KMS-11 (cell line): ENCODE measurements around the gene UBE4B.
A peak's percentile ranks its signal among the peaks of the same experiment; 100 is the strongest.

Source experiments
- H2AFZ ChIP-seq: fragments of 200-600 bp; sonication (generic); 2 replicates; pipeline ENCODE4 v1.6.1; 2016; ENCODE audit warnings: antibody characterized with exemption, mixed run types, low read depth
- H3K27ac ChIP-seq: fragments of 200-600 bp; sonication (generic); 2 replicates; pipeline ENCODE4 v1.6.1; 2016; ENCODE audit warnings: mild to moderate bottlenecking, mixed run types
- H3K27me3 ChIP-seq: fragments of 200-600 bp; sonication (generic); 2 replicates; pipeline ENCODE4 v1.6.1; 2017; ENCODE audit warnings: mild to moderate bottlenecking, low read depth, mixed run types, moderate library complexity; ENCODE audit not compliant: insufficient read depth
- H3K36me3 ChIP-seq: fragments of 200-600 bp; sonication (generic); 2 replicates; pipeline ENCODE4 v1.6.1; 2017; ENCODE audit warnings: mild to moderate bottlenecking, mixed run types; ENCODE audit not compliant: insufficient read depth
- H3K4me1 ChIP-seq: fragments of 200-600 bp; sonication (generic); 2 replicates; pipeline ENCODE4 v1.6.1; 2016; ENCODE audit warnings: mild to moderate bottlenecking, low read depth, mixed run types; ENCODE audit not compliant: poor library complexity, severe bottlenecking
- H3K4me2 ChIP-seq: fragments of 200-600 bp; sonication (generic); 2 replicates; pipeline ENCODE4 v1.7.0; 2016; ENCODE audit warnings: mild to moderate bottlenecking, mixed run types
- H3K4me3 ChIP-seq: fragments of 200-600 bp; sonication (generic); IDR thresholded peaks from 2 replicates; pipeline ENCODE4 v1.6.1; 2017; ENCODE audit warnings: low read depth, low read length, mixed read lengths; ENCODE audit not compliant: insufficient read depth
- H3K79me2 ChIP-seq: fragments of 200-600 bp; sonication (generic); 2 replicates; pipeline ENCODE4 v1.6.1; 2016; ENCODE audit warnings: low read depth, mixed run types; ENCODE audit not compliant: insufficient read depth
- H3K9ac ChIP-seq: fragments of 200-600 bp; sonication (generic); 2 replicates; pipeline ENCODE4 v1.6.1; 2016; ENCODE audit warnings: mild to moderate bottlenecking, mixed run types
- H4K20me1 ChIP-seq: fragments of 200-600 bp; sonication (generic); 2 replicates; pipeline ENCODE4 v1.6.1; 2016; ENCODE audit warnings: mild to moderate bottlenecking, mixed run types; ENCODE audit not compliant: insufficient read depth
- TF ChIP-seq, protein P1 (sequence below): fragments of 200-600 bp; sonication (generic); conservative IDR thresholded peaks from 2 replicates; pipeline ENCODE4 v1.6.1; 2017; ENCODE audit warnings: low read depth, mild to moderate bottlenecking, antibody characterized with exemption, low read length, moderate library complexity, mixed read lengths

UBE4B gene

DNA sequence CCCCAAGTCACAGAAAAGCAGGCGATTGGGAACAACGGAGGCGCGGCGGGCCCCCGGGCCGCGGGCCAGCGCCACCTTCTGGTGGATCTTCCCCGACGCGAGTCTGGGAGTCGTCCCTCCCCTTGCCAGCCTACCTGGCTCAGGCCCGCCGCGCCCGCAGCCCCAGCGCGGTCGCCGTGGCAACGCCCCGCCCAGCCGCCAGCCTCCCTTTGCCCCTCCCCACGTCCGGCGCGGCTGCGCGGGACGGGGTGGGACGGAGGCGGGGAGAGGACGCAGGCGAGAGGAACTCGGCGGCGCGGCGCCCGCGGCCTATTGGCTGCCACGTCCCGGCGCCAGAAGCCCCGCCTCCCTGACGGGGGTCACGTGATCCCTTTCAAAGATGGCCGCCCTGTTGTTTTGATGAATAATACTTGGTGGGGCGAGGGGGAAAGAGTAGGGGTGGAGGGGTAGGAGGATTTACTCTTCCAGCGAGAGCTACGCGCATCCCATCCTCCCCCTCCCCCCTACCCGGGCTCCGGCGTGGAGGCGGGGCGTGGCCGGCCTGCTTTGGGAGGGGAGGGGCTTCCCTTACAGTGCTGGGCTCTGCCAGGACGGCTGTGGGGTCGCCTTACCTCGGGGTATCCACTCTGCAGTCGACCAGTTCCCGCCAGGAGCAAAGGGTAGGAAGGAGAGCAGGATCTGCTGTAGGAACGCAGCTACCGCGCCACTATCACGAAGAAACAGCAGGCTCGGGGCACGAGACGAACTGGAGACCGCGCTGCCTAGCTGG is at the start of gene UBE4B:
TSS of gene UBE4B (plus strand) at position 369 of the 769 bp plus-strand sequence. CDS start 713 bp downstream, outside the sequence.
- H2AFZ ChIP-seq: peak within 1 kb of the TSS; percentile 90
- peak within 1 kb of the TSS; percentile 94 for H3K4me2 ChIP-seq
- H3K9ac ChIP-seq: peak within 1 kb of the TSS; percentile 92
- TF ChIP-seq, protein P1, sequence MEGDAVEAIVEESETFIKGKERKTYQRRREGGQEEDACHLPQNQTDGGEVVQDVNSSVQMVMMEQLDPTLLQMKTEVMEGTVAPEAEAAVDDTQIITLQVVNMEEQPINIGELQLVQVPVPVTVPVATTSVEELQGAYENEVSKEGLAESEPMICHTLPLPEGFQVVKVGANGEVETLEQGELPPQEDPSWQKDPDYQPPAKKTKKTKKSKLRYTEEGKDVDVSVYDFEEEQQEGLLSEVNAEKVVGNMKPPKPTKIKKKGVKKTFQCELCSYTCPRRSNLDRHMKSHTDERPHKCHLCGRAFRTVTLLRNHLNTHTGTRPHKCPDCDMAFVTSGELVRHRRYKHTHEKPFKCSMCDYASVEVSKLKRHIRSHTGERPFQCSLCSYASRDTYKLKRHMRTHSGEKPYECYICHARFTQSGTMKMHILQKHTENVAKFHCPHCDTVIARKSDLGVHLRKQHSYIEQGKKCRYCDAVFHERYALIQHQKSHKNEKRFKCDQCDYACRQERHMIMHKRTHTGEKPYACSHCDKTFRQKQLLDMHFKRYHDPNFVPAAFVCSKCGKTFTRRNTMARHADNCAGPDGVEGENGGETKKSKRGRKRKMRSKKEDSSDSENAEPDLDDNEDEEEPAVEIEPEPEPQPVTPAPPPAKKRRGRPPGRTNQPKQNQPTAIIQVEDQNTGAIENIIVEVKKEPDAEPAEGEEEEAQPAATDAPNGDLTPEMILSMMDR: peak; percentile 17; the same call in 1 of the 2 replicates
- H3K79me2 ChIP-seq: peaks cover 48% of the 10 kb centered on the region
- H3K27ac ChIP-seq: peak within 1 kb of the TSS; percentile 92
- H3K4me1 ChIP-seq: peaks cover 49% of the 10 kb centered on the region
- H3K36me3 ChIP-seq: no peaks in the 10 kb centered on the region
- no peaks in the 10 kb centered on the region for H3K27me3 ChIP-seq
- H4K20me1 ChIP-seq: peaks cover 4% of the 10 kb centered on the region; the same call in 1 of the 2 replicates
- H3K4me3 ChIP-seq: peak within 1 kb of the TSS; percentile 98

DNA sequence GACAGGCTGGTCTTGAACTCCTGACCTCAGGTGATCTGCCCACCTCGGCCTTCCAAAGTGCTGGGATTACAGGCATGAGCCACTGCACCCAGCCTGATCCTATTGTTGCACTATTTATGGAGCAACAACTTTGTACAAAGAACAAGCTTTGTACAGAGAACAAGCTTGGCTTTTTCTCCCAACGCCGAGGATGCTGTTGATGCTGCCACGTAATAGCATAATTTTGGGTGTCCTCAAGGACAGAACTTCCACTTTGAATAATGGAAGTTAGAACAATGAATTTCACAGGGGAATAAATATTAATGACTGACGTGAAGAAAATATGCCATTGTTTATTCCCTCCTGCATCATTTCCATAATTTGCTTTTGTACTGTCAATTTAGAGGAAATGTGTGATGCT is 48.5 kb upstream of the UBE4B start:
- no peak overlapping the region for H3K27ac ChIP-seq
- no peak overlapping the region for H3K4me2 ChIP-seq
- no peak overlapping the region for H3K4me3 ChIP-seq
- H3K4me1 ChIP-seq: no peaks in the 10 kb centered on the region
- no peak overlapping the region for H3K9ac ChIP-seq
- H3K27me3 ChIP-seq: no peaks in the 10 kb centered on the region
- H4K20me1 ChIP-seq: no peaks in the 10 kb centered on the region
- TF ChIP-seq, protein P1: no peak
- H2AFZ ChIP-seq: no peak overlapping the region
- H3K79me2 ChIP-seq: no peaks in the 10 kb centered on the region
- H3K36me3 ChIP-seq: no peaks in the 10 kb centered on the region

DNA sequence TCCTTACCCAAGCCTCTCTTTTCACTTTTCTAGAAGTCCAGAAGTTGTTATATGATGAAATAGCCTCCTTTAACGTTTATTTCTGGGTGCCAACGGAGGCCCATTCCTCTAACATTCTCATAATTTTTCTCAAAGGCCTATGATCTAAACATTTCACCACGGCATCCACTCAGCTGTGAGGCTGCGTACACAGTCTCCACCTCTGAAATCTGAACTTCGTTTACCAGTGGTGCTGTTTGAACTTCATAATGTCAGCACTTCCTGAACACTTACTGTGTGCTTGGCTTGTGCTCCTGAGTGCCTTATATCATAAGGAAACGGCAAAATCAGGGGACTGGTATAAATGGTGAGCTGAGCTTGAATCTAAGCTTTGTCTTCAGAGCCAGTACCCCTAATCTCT is 47.8 kb upstream of the UBE4B start:
- Histone ChIP-seq H3K4me1 (no peaks in the 10 kb centered on the region), H3K4me2 (no peak overlapping the region), H2AFZ (no peak overlapping the region), H3K27me3 (no peaks in the 10 kb centered on the region), H3K4me3 (no peak overlapping the region), H3K9ac (no peak overlapping the region), H3K36me3 (no peaks in the 10 kb centered on the region), H3K79me2 (no peaks in the 10 kb centered on the region), H3K27ac (no peak overlapping the region), H4K20me1 (no peaks in the 10 kb centered on the region)
- TF ChIP-seq, protein P1: no peak

DNA sequence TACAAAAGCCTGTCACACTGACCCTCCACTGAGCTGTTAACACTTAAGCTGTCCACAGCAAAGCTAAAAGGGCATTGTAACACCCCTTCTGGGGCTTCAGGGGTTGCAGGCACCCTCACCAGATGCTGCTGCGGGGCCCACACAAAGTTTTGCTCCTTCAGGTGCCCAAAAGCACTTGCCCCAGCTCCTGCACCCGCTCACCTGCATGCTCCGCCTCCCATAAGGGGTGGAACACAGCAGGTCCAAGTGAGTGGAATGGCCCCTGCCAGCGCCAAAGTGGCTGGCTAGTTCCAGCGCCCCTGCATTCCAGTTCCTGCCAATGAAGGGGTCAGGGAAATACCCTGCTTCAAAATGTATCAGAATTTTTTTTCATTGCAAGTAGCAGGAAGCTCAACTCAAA is 43.0 kb upstream of the UBE4B start:
- TF ChIP-seq, protein P1: no peak
- Histone ChIP-seq H4K20me1 (no peaks in the 10 kb centered on the region), H3K4me1 (no peaks in the 10 kb centered on the region), H3K9ac (no peak overlapping the region), H3K27ac (no peak overlapping the region), H3K4me3 (no peak overlapping the region), H3K4me2 (no peak overlapping the region), H3K36me3 (no peaks in the 10 kb centered on the region), H2AFZ (no peak overlapping the region), H3K27me3 (no peaks in the 10 kb centered on the region), H3K79me2 (no peaks in the 10 kb centered on the region)
